Right atrium auricular region (tissue), 2 donors: ENCODE results near the gene C1QTNF3. TPM values are rescaled to one million over a fixed set of nuclear protein-coding genes. Genes with fewer than 3 reads are reported as not detected.

Source experiments
- DNase-seq: peaks from one replicate; pipeline ENCODE4 v3.0.0-alpha.2; 2019; ENCODE audit warnings: low spot score
- H3K27ac ChIP-seq, 2 donors: fragments of 200-600 bp; sonication (generic); 1 replicate in 1 of 2; 2 replicates in 1 of 2; pipeline ENCODE4 v1.5.1; 2016 to 2019
- H3K27me3 ChIP-seq, 2 donors: fragments of 200-600 bp; sonication (generic); one replicate each; pipeline versions ENCODE4 v1.5.1 to v1.6.0; 2017 to 2019
- H3K36me3 ChIP-seq: fragments of 200-600 bp; sonication (generic); one replicate; pipeline ENCODE4 v1.5.1; 2016
- H3K4me1 ChIP-seq, 2 donors: fragments of 200-600 bp; sonication (generic); one replicate each; pipeline versions ENCODE4 v1.5.1 to v1.6.0; 2017 to 2019
- H3K4me3 ChIP-seq, 2 donors: fragments of 200-600 bp; sonication (generic); 1 replicate in 1 of 2; 2 replicates in 1 of 2; pipeline ENCODE4 v1.5.1; 2017 to 2019; ENCODE audit warnings: mild to moderate bottlenecking in 1 of 2, moderate library complexity in 1 of 2
- H3K9me3 ChIP-seq, 2 donors: fragments of 200-600 bp; sonication (generic); one replicate each; pipeline ENCODE4 v1.5.1; 2019
- total RNA-seq, 2 donors: library from RNA; depleted of rRNA; stranded (reverse); fragments of >200 nt; gene quantifications; one replicate each; pipeline ENCODE4 v1.1.0, GENCODE V29; 2016
- TF ChIP-seq, protein P1 (sequence below), 2 donors: fragments of 200-600 bp; sonication (generic); IDR thresholded peaks; one replicate each; pipeline ENCODE4 v1.5.1; 2019; ENCODE audit warnings: antibody characterized with exemption in 2 of 2

The C1QTNF3 gene
- total RNA-seq, 2 donors from 2014 or later = 1.2 to 2.0 TPM

- Histone ChIP-seq H3K4me1 (peaks cover 0 to 39% of the 10 kb centered on the region in 2 donors), H3K9me3 (no peaks in the 10 kb centered on the region), H3K36me3 (no peaks in the 10 kb centered on the region), H3K27me3 (no peaks in the 10 kb centered on the region), H3K4me3 (no peak overlapping the region), H3K27ac (peak overlapping the region in 1 of 2 donors; percentile 71)
- TF ChIP-seq, protein P1, sequence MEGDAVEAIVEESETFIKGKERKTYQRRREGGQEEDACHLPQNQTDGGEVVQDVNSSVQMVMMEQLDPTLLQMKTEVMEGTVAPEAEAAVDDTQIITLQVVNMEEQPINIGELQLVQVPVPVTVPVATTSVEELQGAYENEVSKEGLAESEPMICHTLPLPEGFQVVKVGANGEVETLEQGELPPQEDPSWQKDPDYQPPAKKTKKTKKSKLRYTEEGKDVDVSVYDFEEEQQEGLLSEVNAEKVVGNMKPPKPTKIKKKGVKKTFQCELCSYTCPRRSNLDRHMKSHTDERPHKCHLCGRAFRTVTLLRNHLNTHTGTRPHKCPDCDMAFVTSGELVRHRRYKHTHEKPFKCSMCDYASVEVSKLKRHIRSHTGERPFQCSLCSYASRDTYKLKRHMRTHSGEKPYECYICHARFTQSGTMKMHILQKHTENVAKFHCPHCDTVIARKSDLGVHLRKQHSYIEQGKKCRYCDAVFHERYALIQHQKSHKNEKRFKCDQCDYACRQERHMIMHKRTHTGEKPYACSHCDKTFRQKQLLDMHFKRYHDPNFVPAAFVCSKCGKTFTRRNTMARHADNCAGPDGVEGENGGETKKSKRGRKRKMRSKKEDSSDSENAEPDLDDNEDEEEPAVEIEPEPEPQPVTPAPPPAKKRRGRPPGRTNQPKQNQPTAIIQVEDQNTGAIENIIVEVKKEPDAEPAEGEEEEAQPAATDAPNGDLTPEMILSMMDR (IDR thresholded peaks at IDR 0.05) = no peak
- peak; percentile 62 for DNase-seq
Measured at GRCh38 chr5:34042321-34042720, 692 bp downstream of the C1QTNF3 start.

DNA sequence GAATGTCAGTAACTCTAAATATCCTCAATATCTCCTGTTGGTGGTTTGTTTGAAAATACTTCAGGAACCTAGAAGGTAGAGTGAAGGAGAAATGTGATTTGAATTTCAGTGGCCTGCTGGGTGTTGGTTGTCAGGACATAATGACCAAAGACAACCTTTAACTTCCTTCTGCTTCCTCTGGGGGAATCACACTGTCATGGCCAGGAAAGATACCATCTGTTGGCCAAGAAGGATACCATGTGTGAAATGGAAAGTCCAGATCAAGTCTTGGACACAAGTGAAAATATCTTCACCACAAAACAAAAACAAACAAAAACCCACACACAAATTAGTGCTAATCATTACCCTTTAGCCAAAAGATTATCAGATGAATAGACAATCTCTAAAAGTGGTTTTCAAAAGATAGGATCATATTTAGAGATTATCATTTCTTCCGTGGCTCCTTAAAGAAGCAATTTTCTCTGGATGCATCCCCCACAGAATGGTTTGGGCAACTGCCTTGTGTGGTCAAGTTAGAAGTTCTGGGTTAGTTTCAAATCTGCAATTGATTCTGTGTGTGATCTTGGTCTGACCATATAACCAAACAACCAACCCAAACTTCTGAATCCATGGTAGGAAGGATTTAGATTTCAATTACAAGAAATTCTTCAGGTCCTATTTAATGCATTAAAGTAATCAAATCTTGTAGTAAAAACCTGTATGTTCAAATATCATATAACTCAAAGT, 1.6 kb downstream of the C1QTNF3 start:
- Histone ChIP-seq H3K9me3 (no peaks in the 10 kb centered on the region), H3K27me3 (no peaks in the 10 kb centered on the region), H3K4me1 (peaks cover 0 to 39% of the 10 kb centered on the region in 2 donors), H3K36me3 (no peaks in the 10 kb centered on the region), H3K27ac (no peak overlapping the region), H3K4me3 (no peak overlapping the region)
- TF ChIP-seq, protein P1 (IDR thresholded peaks at IDR 0.05) = no peak
- DNase-seq = no peak

- TF ChIP-seq, protein P1 (IDR thresholded peaks at IDR 0.05) = no peak
- no peaks in the 10 kb centered on the region for H3K27me3 ChIP-seq
- H3K36me3 ChIP-seq = no peaks in the 10 kb centered on the region
- no peak overlapping the region for H3K27ac ChIP-seq
- H3K4me3 ChIP-seq = no peak overlapping the region
- no peaks in the 10 kb centered on the region for H3K9me3 ChIP-seq
- H3K4me1 ChIP-seq = peaks cover 0 to 39% of the 10 kb centered on the region in 2 donors
- no peak for DNase-seq
Measured at GRCh38 chr5:34040472-34040871, 2.5 kb downstream of the C1QTNF3 start.

DNA sequence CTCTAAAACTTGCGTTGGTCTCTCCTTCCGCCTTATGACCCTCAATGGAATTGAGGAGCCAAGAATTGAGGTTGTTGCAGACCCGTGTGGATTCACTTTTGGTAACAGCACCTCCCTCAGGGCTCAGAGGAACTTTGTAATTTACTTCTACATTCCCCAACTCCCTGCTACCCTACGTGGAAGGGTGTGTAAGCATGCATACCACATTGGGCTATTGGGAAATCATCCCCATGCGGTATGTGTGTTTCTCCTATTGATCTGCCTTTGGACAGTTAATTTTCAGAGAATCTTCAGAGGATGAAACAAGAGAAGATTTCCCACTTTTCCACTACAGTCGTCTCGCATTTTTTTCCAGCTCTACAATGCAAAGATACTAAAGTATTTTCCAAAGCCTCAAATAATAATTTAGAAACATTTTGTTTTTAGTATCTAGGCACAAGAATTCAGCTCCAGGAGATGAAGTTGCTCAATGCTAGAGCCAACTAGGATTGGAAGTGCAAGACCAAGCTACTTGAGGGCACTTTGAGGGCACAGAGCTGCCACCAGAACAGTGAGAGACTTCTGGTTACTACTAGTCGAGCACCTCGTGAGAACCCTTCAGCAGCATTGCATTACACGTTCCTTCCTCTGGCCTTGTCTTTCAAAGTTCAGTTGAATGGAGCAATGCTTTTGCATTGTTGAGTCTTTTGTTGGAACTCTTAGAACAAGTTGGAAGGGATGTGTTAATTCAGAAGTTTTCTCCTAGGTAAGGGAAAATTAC, 3.4 kb downstream of the C1QTNF3 start:
- TF ChIP-seq, protein P1 (IDR thresholded peaks at IDR 0.05) = no peak
- H3K4me3 ChIP-seq = no peak overlapping the region
- H3K36me3 ChIP-seq = no peaks in the 10 kb centered on the region
- no peak for DNase-seq
- no peaks in the 10 kb centered on the region for H3K27me3 ChIP-seq
- peaks cover 0 to 30% of the 10 kb centered on the region in 2 donors for H3K4me1 ChIP-seq
- H3K9me3 ChIP-seq = no peaks in the 10 kb centered on the region
- H3K27ac ChIP-seq = no peak overlapping the region

DNA sequence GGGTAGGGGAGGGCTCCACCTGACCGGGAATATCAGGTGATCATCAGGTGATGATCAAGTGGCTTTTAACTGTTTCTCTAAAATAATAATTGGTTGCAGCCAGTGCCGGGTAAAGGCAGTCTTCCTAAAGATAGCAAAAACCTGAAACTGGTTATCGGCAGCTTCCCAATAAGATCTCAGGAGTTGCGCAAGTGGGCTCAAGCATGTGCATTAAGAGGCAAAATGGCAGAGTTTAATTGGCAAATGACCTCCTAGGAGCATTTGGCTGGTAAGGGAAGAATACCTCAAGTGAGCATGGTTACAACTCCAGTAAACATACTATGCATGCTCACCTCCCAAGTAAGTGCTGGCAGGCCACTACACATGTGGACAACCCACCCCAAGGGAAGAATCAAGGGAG, 4.2 kb downstream of the C1QTNF3 start:
- TF ChIP-seq, protein P1 (IDR thresholded peaks at IDR 0.05) = no peak
- Histone ChIP-seq H3K4me1 (peaks cover 0 to 26% of the 10 kb centered on the region in 2 donors), H3K36me3 (no peaks in the 10 kb centered on the region), H3K27me3 (no peaks in the 10 kb centered on the region), H3K4me3 (no peak overlapping the region), H3K9me3 (no peaks in the 10 kb centered on the region), H3K27ac (no peak overlapping the region)
- DNase-seq = no peak
